Measurements from ENCODE around the gene CLPSL2. TPM values are rescaled to one million over a fixed set of nuclear protein-coding genes. Genes with fewer than 3 reads are reported as not detected.

CLPSL2 gene
- total RNA-seq, 1 experiment from 2014 or later = 1.7 TPM

- intact Hi-C loops (cut with micrococcal nuclease) = no loop called here
- peak overlapping the region; percentile 88 for H3K9ac ChIP-seq (ENCODE audit: low read length)
Measured at GRCh38 chr6:35728683-35729678, 47.4 kb upstream of the CLPSL2 start.

More at GRCh38 chr6:35728683-35729678, 47.4 kb upstream of the CLPSL2 start:
- Histone ChIP-seq H3K4me1 (ENCODE audit: control insufficient read depth in 1 of 2, insufficient read depth in 2 of 2, low read length in 2 of 2) (peaks cover 62 to 83% of the 10 kb centered on the region in 2 experiments), H3K27me3 (ENCODE audit: insufficient read depth, low read length) (no peaks in the 10 kb centered on the region), H4K20me1 (ENCODE audit: insufficient read depth) (no peaks in the 10 kb centered on the region), H3K9me3 (ENCODE audit: control insufficient read depth in 1 of 2, insufficient read depth in 1 of 2, low read depth in 1 of 2, low read length in 2 of 2) (no peaks in the 10 kb centered on the region), H3K4me3 (replicated peaks in 1 of 2; ENCODE audit: low read depth in 1 of 2, low read length in 2 of 2) (peak overlapping the region; percentile 66 to 84), H3K79me2 (ENCODE audit: insufficient read depth, low read length) (no peaks in the 10 kb centered on the region), H3K36me3 (ENCODE audit: control insufficient read depth in 1 of 2, insufficient read depth in 2 of 2, low read length in 2 of 2) (no peaks in the 10 kb centered on the region), H2AFZ (ENCODE audit: low read depth, low read length, poor library complexity, severe bottlenecking) (no peak overlapping the region), H3K4me2 (ENCODE audit: low read length) (peak overlapping the region; percentile 99), H3K9me2 (ENCODE audit: insufficient read depth) (no peaks in the 10 kb centered on the region), H3K27ac (ENCODE audit: low read depth, low read length) (peak overlapping the region; percentile 96)
- DNase-seq (ENCODE audit: low read depth, low spot score) = no peak
- ChIA-PET CTCF (interaction anchor here (0.6 to 1.2 kb wide), 3 partner anchors 8 to 889 kb away, joined by 3 to 7 read pairs (median 4); partner anchors contain the start of gene ARMC12), POLR2A (no interaction called here), RAD21 (ENCODE audit: low non-redundant PET in 1 of 2, low total read pairs in 2 of 2, uncharacterized antibody in 2 of 2, unreplicated experiment in 2 of 2) (no interaction called here)
- no peak for ATAC-seq
- TF ChIP-seq CTCF (IDR thresholded peaks at IDR 0.05 in 2 of 3, conservative IDR thresholded peaks at IDR 0.05 in 1 of 3; ENCODE audit: borderline replicate concordance in 1 of 3, insufficient read depth in 1 of 3, low read depth in 2 of 3, low read length in 2 of 3) (peak in 2 of 3 experiments; percentile 26 to 33; a peak in 3 of 6 replicates), ZBTB33 (IDR thresholded peaks at IDR 0.05; ENCODE audit: extremely low read depth, insufficient replicate concordance, low read length) (no peak), CBX3 (IDR thresholded peaks at IDR 0.05; ENCODE audit: low read depth) (no peak), REST (IDR thresholded peaks at IDR 0.05; ENCODE audit: low read depth) (no peak), ZFX (IDR thresholded peaks at IDR 0.05) (peak; percentile 34; the same call in 1 of the 2 replicates), POLR2A (IDR thresholded peaks at IDR 0.05; ENCODE audit: borderline replicate concordance, extremely low read depth, insufficient read depth, insufficient read length) (no peak), JUND (IDR thresholded peaks at IDR 0.05) (no peak)
- BruUV-seq (replicated peaks) = no TSS peak
